ENCODE results near the gene SLC5A6.
A peak's percentile ranks its signal among the peaks of the same experiment; 100 is the strongest.
"Not testable (repeated sequence)": the region's sequence is repeated elsewhere in the genome, so short reads cannot be mapped to it uniquely, and the experiment has no call there.

SLC5A6 gene

GRCh38 chr2:27204566-27204965, 7.5 kb downstream of the SLC5A6 start:
- no peak for DNase-seq (ENCODE audit: low read depth)

- no peak for DNase-seq (ENCODE audit: low read depth)
Observed at GRCh38 chr2:27203741-27204140, 8.3 kb downstream of the SLC5A6 start.

- no peak for DNase-seq (ENCODE audit: low read depth)
Observed at GRCh38 chr2:27202854-27203253, 9.2 kb downstream of the SLC5A6 start.

GRCh38 chr2:27201675-27202074, 10.4 kb downstream of the SLC5A6 start:
- no peak for DNase-seq (ENCODE audit: low read depth)

- no peak for DNase-seq (ENCODE audit: low read depth)
Observed at GRCh38 chr2:27199241-27199640, 12.8 kb downstream of the SLC5A6 start.

GRCh38 chr2:27198627-27199026, 13.4 kb downstream of the SLC5A6 start:
- DNase-seq (ENCODE audit: low read depth) = no peak

- DNase-seq (ENCODE audit: low read depth) = not testable (repeated sequence)
Observed at GRCh38 chr2:27198068-27198467, 14.0 kb downstream of the SLC5A6 start.

GRCh38 chr2:27195799-27196198, 16.3 kb downstream of the SLC5A6 start:
- DNase-seq (ENCODE audit: low read depth) = not testable (repeated sequence)

GRCh38 chr2:27194538-27195354, 17.3 kb downstream of the SLC5A6 start:
- DNase-seq (ENCODE audit: low read depth) = no peak

- peak; percentile 72 for DNase-seq (ENCODE audit: low read depth)
Observed at GRCh38 chr2:27191070-27191829, 20.8 kb downstream of the SLC5A6 start.

- no peak for DNase-seq (ENCODE audit: low read depth)
Observed at GRCh38 chr2:27189989-27190388, 22.1 kb downstream of the SLC5A6 start.

- DNase-seq (ENCODE audit: low read depth) = no peak
Observed at GRCh38 chr2:27186613-27187345, 25.3 kb downstream of the SLC5A6 start.

GRCh38 chr2:27185331-27186026, 26.6 kb downstream of the SLC5A6 start:
- DNase-seq (ENCODE audit: low read depth) = no peak

- no peak for DNase-seq (ENCODE audit: low read depth)
Observed at GRCh38 chr2:27184115-27184514, 28.0 kb downstream of the SLC5A6 start.

- peak; percentile 19 for DNase-seq (ENCODE audit: low read depth)
Observed at GRCh38 chr2:27182346-27182745, 29.7 kb downstream of the SLC5A6 start.

GRCh38 chr2:27179344-27180000, 32.6 kb downstream of the SLC5A6 start:
- no peak for DNase-seq (ENCODE audit: low read depth)

- DNase-seq (ENCODE audit: low read depth) = no peak
Observed at GRCh38 chr2:27178469-27178868, 33.6 kb downstream of the SLC5A6 start.

GRCh38 chr2:27177441-27178351, 34.4 kb downstream of the SLC5A6 start:
- DNase-seq (ENCODE audit: low read depth) = no peak

GRCh38 chr2:27175781-27176180, 36.3 kb downstream of the SLC5A6 start:
- DNase-seq (ENCODE audit: low read depth) = not testable (repeated sequence)

- no peak for DNase-seq (ENCODE audit: low read depth)
Observed at GRCh38 chr2:27175330-27175729, 36.7 kb downstream of the SLC5A6 start.

Measured in ELR (cell line).